Amniotic epithelial cell (primary cell): Measurements from ENCODE around the gene CTTN.

Experiments used
- DNase-seq: peaks from one replicate; pipeline ENCODE4 v3.0.0-alpha.2; 2010; ENCODE audit warnings: low read depth

The CTTN gene

GRCh38 chr11:70455354-70455753, 57.0 kb downstream of the CTTN start:
- no peak for DNase-seq

GRCh38 chr11:70456921-70457532, 58.7 kb downstream of the CTTN start:
- DNase-seq: peak; percentile 79

- no peak for DNase-seq
Measured at GRCh38 chr11:70458736-70459135, 60.4 kb downstream of the CTTN start.

GRCh38 chr11:70460111-70460510, 61.8 kb downstream of the CTTN start:
- no peak for DNase-seq

GRCh38 chr11:70460964-70461363, 62.6 kb downstream of the CTTN start:
- no peak for DNase-seq

- DNase-seq: no peak
Measured at GRCh38 chr11:70462818-70463477, 64.6 kb downstream of the CTTN start.

- no peak for DNase-seq
Measured at GRCh38 chr11:70463478-70464255, 65.3 kb downstream of the CTTN start.

GRCh38 chr11:70464509-70465361, 66.4 kb downstream of the CTTN start:
- DNase-seq: no peak

GRCh38 chr11:70466154-70466553, 67.8 kb downstream of the CTTN start:
- peak; percentile 32 for DNase-seq

- DNase-seq: no peak
Measured at GRCh38 chr11:70466596-70466995, 68.3 kb downstream of the CTTN start.

GRCh38 chr11:70467201-70468085, 69.1 kb downstream of the CTTN start:
- DNase-seq: peak; percentile 33

GRCh38 chr11:70468256-70469195, 70.2 kb downstream of the CTTN start:
- peak; percentile 21 for DNase-seq

GRCh38 chr11:70470127-70470526, 71.8 kb downstream of the CTTN start:
- peak; percentile 29 for DNase-seq

- peak; percentile 23 for DNase-seq
Measured at GRCh38 chr11:70471254-70471653, 72.9 kb downstream of the CTTN start.

- DNase-seq: no peak
Measured at GRCh38 chr11:70472240-70472639, 73.9 kb downstream of the CTTN start.

GRCh38 chr11:70473186-70473872, 75.0 kb downstream of the CTTN start:
- DNase-seq: no peak

- no peak for DNase-seq
Measured at GRCh38 chr11:70473873-70474690, 75.8 kb downstream of the CTTN start.

- no peak for DNase-seq
Measured at GRCh38 chr11:70474710-70475109, 76.4 kb downstream of the CTTN start.

GRCh38 chr11:70476669-70477068, 78.3 kb downstream of the CTTN start:
- DNase-seq: no peak
